NCI-H146 treated with DMSO at 0.1 percent for 48 hours (cell line): ENCODE results near the gene THBS2.
"Not testable (repeated sequence)": the region's sequence is repeated elsewhere in the genome, so short reads cannot be mapped to it uniquely, and the experiment has no call there.

Source experiments
- DNase-seq: peaks from one replicate; lab custom pipeline; 2025; ENCODE audit not compliant: unreplicated experiment; lab: John Stamatoyannopoulos, UW

Gene THBS2

DNA sequence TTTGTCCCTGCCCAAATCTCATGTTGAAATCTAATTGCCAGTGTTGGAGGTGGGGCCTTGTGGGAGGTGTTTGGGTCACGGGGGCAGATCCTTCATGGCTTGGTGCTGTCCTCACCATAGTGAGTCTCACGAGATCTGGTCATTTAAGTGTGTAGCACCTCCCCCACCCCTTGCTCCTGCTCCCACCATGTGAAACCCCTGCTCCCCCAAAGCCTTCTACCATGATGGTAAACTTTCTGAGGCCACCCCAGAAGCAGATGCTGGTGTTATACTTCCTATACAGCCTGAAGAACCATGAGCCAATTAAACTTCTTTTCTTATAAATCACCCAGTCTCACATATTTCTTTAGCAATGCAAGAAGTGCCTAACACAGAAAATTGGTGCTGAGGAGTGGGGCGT, 19.9 kb upstream of the THBS2 start:
- no peak for DNase-seq

DNA sequence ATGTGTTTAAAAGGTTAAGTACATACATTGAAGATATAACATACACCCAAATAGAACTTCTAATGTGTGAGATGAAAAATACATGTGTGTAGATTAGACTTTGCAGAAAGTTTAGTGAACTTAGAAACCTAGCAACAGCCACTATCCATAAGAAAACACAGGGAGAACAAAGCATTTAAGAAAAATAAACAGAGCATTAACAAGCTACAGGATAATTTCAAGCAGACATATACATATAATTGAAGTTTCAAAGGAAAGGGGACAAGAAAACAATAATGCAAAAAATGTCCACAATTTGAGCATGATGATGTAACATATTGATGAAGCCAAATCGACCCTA, 18.2 kb upstream of the THBS2 start:
- no peak for DNase-seq

DNA sequence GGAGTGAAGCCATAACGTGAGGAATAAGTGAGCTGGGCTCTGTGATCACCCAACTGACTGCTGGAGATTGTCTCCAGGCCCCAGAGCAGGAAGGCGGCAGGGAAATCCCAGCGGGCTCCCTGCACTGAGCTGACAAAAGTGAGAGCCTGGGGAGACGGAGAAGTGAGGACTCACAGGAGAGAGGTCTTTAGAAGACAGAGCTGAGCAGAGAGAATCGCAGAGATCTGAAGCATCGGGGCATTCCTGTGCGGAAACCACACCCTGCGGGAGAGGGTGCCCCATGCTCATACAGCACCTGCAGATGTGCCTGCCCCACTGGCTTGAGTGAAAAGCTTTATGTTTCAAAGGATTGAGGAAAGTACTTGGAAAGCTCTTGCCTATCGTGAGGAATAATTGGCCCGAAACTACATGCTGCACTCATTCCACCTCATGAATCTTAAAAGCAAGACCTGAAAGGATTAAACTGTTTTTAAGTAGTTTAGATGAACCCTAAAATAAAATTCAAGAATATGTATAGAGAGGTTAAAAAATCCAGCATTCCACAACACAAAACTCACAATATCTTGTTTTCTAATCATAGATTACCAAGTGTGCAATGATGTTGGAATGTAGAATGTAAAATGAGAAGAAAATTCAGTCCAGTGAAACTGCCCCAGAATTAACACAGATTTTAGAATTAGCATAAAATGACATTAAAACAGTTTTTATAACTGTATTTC, 17.7 kb upstream of the THBS2 start:
- DNase-seq: no peak

DNA sequence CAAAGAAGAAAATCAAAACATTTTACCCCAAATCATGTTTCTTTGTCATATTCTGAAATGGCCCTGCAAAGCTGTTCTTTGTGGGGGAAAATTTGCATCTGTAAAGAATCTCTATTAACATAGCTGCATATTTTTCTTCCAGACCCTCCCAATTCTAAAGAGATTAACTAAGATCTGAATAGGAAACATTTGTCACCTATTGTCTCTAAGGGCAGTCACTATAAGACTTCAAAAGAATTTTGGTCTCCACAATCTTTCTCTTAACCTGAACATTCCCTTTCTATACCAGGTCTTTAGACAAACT, 16.4 kb upstream of the THBS2 start:
- DNase-seq: not testable (repeated sequence)

DNA sequence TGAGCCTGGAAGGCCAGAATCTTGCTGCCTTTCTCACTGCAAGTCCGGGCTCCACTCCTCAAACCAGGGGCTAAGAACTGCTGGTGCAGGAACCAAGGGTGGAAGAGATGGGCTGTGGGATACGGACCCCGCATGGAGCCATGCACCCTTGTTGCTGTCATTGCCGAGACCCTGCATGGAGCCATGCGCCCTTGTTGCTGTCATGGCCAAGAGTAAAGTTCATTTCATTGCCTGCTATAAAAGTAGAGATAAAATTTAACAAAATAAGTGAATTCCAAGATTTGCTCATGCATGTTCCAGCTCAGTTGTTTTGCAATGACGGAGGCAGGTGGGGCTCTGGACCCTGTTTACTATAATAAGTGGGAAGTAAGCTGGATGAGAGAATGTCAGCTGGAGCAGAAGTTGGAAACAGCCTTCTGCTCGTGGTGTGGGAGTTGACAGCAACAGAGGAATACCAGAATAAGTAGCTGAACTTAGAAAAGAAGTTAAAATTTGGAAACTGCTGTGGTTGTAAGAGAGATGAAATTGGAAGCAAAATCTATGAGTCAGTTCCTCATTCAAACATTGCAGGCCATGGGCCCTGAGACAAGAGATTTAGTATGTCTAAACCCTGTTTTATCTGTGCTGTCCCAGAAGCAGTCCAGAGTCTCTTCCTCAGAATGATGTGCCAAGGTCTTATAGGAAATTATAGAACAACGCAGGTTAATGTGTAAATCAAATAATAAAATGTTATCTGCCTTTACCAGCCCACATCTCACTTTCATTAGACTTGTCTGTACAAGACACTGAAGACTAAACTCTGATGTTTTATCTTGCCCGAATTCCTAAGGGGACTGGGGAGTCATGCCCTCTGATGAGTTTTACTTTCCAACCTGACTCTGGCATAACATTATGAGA, 15.8 kb upstream of the THBS2 start:
- DNase-seq: no peak

DNA sequence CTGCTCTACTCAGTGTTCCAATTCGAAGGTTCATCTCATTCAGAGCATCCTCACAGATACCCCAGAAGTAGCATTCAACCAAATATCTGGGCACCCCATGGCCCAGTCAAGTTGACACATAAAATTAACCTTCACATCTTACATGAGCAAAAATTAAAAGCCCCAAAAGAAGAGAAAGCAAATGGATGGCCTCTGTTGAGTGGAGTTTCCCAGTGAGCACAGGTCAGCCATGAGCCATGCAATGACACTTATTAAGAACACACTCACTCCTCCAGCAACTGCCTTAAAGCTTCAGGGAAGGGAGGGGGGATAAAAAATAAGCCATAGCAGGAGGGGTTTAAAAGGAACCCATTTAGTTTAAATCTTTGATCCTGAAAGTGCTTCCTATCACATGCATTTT, 14.6 kb upstream of the THBS2 start:
- DNase-seq: no peak

DNA sequence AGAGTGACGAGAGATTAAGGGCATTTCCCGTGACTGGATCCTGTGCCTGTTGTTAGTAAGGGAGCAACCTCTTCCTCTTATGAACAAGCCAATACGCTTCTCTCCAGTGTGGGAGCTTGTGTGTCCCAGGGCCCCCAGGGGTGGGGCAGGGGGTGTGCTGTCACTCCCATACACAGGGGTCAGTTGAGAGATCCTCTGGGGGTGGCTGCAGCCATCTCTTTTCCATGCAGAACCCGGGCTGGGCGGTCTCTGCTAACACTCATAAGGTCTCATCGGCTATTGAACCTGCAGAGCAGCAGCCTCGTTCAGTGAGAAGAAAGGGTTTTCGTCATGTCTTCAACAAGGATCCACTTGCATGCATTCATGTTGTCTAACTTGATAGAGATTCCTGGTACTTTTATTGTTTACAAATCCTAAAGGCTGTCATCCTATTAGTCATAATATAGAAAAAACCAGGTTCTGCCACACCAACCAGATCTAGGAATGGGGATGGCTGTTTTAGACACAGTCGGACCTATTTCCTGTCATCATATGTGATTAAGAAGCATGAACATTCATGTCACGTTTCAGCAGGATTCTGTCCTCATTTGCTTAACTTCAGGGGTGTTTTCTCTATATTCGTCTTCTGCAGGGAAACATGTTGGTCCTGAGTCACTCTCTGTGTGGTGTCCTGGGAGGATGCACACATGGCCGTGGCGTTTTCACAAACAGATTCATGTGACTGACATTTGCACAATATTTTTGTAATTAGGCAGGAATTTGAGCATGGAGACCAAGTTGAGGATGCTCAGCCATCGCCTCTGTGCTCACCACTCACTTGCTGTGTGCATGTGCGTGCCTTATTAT, 13.3 kb upstream of the THBS2 start:
- DNase-seq: no peak

DNA sequence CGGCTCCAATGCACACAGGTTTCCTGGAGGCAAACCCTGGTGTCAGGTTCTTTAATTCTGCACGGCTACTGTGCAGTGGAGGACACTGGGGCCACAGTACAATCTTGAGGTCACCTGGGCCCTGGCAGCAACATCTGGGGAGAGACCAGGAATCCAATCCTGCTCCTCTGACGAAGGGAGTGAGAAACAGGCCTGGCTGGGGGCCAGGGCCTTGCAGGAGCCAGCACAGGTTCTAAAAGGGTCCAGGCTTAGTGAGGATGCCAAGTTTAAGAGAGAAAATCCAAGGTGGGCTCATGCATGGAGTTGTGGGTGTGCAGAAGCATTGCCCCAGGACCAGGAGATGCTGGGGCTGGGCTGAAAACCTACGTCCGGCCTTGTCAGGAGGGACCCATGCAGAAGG, 12.6 kb upstream of the THBS2 start:
- no peak for DNase-seq

DNA sequence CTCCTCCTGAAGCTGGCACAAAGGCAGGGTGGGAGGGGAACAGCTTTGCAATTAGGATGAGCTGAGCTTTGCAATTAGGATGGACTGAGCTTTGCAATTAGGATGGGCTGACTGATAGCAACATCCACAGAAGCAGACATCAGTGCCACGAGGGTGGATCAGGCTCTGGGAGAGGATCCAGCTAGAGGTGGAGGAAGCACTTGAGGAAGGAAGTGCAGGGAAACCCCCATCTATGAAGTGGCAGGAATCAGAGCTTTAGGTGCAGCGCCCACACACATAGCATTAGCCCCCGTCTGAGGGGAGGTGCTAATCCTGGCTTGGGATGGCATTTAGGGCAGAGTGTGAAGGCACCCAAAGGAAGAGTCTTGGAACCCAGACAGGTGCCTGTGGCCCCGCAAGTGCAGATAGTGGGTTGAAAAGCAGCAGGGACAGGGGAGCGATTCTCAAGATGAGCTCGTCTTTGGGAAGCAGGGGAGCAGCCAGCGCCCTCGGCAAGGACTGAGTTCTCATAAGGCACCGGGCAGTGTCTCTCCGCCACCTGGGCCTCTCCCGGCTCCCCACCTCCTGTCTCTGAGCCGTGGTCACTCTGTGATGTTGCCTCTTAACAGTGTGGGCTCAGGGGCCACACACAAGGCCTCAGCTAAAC, 12.0 kb upstream of the THBS2 start:
- no peak for DNase-seq

DNA sequence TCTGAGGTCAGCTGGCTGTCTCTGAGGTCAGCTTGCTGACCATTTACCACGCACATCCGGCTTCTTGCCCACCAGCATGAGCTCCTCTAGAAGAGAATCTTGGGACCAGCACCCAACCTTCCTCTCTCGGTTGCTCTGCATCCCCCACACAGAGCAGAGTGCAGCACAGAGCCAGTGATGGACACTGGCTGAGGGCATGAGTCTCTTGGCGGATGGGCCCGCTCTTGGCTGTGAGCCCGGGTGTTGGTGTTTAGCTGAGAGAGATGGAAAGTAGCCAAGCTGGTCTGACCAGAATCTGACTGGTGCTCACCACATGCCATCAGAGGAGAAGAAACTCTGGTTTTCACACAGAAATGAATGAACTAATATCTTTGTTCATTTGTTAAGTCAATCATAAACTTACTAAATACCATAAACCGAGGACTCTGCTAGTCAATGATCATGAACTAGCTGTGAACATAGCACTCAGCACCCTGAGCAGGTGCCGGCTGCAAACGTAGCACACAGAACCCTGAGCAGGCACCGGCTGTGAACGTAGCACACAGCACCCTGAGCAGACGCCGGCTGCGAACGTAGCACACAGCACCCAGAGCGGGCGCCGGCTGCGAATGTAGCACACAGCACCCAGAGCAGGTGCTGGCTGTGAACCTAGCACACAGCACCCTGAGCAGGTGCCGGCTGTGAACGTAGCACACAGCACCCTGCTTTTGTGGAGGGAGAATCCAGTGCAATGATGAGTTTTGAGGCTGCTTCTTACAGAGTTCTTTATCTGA, 10.4 kb upstream of the THBS2 start:
- no peak for DNase-seq

DNA sequence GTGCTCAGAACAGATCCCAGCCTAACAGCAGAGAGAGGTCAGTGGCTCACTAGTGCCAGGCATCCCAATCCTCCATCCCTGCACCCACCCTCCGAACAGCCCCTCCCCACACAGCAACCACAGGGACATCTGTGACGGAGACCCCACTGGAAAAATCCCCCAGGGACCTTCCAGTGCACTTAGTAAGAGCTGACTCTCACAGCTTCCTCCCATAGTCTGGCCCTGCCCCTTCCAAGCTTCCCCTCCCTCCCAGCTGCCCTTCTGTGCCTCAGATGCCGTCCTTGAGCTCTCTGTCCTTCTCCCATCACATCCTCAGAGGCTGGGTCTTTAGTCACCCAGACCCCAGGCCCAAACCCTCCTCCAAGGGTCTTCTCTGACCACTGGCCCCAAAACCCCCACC, 9.7 kb upstream of the THBS2 start:
- DNase-seq: no peak

DNA sequence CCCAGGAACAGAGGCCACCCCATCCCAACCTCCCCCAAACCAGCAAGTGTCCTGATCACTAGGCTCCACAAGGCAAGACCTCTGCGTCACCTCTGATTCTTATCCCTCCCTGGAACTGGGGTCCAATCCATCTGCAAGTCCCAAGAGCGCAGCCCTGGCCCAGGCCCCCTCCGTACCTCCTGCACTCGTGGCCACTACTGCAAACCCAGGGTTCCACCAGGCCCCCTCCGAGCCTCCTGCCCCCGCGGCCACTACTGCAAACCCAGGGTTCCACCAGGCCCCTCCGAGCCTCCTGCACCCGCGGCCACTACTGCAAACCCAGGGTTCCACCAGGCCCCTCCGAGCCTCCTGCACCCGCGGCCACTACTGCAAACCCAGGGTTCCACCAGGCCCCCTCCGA, 9.0 kb upstream of the THBS2 start:
- not testable (repeated sequence) for DNase-seq

DNA sequence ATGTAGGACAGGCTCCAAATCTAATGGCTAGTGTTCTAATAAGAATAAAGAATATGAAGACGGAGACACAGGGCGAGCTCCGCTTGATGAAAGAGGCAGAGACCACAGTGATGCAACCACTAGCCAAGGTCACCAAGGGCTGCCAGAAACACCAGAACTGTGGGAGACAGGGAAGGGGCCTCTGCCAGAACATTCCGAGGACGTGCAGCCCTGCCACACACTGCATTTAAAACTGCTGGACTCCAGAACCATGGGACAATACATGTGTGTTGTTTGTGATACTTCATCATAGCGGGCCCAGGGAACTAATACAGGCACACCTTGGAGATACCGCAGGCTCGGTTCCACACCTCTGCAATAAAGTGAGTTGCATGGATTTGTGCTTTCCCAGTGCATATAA, 2.9 kb upstream of the THBS2 start:
- no peak for DNase-seq

DNA sequence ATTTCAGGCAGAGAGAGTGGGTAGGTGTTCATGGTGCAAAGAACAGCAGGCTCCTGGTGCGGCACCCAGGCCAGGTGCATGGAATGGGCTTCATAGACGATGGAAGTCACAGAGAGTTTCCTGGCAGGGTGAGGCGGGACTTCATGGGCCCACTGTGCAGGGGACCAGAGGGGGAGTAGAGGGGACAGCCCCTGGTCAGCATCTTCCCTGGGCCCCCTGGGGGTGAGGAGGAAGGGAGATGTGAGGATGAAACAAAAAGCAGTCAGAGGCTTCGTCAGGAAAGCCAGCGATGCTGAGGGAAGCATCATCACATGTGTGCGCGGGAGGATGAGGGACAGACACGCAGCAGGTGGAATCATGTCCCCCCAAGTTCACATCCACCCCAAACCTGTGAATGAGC, 2.4 kb upstream of the THBS2 start:
- no peak for DNase-seq

DNA sequence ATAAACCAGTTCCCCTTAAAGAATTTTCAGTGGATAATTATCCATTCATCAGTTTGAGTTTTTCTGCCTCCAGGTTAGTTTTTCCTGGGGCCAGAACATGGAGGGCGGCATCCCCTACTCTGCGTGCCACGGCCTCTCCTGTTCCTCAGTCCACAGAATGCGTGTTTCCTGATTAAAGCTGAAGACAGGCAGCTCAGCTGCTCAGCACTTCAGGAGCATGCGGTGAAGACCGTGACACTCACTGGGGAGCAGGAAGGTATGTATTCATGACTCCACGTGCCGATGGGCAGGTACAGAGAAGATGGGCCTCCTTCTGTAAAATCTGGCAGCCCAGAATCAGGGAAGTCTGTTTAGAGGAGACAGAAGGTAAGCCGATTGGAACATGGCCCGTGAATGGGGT, 2.0 kb upstream of the THBS2 start:
- DNase-seq: no peak

DNA sequence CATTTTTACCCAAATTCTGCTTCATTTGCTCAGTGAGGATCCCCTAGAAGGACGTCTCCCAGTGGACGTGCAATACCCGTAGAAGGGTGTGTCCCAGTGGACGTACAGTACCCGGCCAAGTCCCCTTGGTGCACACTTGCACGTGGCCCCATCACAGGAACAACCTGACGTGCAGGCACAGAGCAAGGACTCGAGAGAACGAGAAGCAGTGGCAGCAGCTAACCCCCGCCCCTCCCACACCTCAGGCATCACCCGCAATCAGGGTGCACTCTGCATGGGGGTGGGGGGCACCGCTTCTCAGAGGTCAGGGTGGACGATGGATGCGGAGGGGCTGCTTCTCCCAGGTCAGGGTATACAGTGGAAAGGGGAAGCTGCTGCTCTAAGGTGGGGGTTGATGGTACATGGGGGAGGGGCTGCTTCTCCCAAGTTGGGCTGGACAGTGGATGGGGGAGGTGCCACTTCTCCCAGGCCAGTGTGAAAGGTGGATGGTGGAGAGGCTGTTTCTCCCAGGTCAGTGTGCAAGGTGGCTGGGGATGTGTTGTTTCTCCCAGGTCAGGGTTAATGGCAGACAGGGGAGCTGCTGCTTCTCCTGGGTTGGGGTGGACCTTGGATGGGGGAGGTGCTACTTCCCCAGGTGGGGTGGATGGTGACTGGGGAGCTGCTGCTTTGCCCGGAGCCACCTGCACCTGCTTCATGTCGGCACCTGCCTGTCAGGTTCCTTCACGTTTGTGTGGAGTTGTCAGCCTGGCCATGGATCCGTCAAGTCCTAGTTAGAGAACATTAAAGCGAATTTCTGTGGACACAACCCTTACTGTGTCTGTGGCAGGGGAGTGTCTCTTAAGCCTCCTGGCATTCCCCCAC, 1.0 kb upstream of the THBS2 start:
- DNase-seq: peak; percentile 68

DNA sequence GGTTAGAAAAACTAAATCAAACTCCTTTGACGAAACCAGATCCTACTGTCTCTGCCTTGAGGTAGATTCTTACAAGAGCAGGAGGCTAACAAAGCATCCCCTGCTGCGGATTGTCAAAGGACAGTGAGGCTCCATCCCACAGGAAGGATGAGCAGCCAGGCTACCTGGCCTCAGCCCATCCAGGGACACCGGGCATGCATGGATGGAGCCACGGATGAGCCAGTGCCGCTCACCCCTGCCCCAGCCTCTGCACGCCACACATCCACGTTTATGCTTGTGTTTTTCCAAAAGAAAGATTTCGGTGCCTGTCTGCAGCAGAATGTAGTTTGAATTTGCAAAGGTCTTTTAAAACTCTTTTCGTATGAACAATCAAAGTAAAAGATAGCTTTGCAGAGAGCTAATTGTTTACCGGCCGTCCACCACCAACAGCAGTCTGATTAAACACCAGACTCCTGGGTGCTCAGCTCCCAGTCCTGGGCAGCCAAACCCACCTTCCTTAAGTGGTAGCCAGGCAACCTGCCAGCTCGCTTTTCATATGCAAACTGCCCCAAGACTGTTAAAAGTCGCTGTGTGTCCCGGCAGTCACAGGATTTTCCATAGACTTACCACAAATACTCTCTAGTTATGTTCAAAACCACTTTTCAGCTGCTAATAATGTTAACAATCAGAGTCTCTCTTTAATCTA, 999 bp downstream of the THBS2 start:
- peak; percentile 74 for DNase-seq

DNA sequence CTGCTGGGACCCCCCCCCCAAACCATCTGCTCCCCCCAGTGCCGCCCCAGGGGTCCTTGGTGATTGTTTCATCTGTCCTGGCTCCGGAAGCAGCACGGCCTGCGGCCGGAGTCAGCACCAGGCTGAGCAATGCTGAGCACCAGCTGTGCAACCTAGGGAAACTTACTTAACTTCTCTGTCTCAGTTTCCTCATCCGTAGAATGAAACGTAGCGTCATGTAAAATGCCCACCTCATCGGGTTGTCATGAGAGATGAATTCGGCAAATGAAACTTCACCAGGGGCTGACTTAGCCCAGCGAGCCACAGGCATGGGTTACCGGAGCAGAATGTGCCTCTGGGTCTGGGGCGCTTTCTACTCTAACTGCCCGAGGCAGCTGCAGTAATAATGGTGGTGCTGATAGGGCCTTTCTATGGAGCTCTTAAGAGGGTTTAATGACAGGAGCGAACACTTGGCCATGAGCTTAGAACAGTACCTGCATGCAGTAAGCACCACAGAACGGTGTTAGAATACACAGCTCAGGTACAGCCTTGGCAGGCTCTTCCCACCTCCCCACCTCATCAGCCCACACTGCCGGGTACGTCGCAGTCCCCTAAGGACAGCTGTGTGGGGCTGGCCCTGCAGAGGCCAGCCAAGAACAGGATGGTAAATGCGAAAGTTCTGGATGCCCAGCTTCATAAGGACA, 1.7 kb downstream of the THBS2 start:
- DNase-seq: peak; percentile 37

DNA sequence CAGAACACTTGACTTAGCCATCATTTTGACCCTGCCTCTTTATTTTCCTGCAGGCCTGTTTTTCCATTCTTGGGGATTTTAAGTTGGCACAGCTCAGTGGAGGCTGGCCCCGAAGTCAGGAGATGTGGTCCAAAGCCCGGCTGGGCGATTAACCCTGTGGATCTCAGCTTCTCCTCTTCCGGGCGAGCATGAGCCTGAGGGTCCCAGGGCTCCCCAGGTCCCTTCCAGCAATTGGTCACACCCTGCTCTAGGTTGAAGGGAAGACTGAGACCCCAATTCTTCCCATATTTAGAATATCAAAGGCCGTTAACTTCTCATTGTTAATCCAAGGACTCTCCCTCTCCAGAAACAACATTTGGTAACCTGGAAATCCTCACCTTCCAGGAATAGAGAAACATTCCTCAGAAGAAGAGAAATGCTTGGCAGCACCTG, 2.3 kb downstream of the THBS2 start:
- DNase-seq: no peak
